ENCODE measurements around the gene IL11. TPM values are rescaled to one million over a fixed set of nuclear protein-coding genes. Genes with fewer than 3 reads are reported as not detected.

IL11 gene
- total RNA-seq, 2 experiments from 2014 or later = 0.18 TPM; not detected in 1

DNA sequence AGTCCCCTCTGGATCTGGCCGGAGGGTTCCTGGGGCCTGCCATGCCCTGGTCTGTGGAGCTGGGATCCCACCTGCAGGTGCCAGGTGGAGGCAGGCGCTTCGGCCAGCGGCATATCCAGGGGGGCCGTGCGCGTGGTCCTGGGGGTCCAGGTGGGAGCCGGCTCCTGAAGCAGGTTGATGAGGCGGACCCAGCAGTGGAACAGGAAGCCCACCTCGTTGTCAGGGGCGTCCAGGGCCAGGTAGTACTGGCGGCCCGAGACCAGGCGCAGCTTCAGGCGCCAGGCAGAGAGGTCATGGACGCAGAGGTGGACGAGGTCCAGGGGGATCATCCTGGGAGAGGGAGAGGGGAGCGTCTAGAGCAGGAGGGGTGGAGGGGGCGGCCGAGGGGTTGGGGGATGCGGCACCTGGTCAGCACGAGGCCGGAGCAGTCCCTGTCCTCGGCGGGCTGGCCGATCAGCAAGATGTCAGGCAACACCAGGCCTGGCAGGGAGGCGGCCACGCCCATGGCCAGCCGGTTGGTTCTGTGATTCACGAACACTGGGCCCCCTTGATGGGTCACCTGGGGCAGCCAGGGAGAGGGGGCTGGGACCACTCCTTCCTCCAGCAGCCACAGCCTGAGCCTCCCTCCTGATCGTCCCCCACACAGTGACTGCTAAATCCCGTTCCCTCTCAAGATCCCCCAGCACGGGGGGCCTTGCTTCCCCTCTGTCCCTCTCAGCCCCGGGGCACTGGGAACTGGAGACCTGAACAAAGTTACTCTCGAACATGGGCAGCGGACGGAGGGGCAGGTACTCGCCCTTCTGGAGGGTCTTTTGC is 7.9 kb downstream of the IL11 start:
- TF ChIP-seq, protein P1, sequence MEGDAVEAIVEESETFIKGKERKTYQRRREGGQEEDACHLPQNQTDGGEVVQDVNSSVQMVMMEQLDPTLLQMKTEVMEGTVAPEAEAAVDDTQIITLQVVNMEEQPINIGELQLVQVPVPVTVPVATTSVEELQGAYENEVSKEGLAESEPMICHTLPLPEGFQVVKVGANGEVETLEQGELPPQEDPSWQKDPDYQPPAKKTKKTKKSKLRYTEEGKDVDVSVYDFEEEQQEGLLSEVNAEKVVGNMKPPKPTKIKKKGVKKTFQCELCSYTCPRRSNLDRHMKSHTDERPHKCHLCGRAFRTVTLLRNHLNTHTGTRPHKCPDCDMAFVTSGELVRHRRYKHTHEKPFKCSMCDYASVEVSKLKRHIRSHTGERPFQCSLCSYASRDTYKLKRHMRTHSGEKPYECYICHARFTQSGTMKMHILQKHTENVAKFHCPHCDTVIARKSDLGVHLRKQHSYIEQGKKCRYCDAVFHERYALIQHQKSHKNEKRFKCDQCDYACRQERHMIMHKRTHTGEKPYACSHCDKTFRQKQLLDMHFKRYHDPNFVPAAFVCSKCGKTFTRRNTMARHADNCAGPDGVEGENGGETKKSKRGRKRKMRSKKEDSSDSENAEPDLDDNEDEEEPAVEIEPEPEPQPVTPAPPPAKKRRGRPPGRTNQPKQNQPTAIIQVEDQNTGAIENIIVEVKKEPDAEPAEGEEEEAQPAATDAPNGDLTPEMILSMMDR (IDR thresholded peaks at IDR 0.05) = no peak
- Mint-ChIP-seq H3K27me3 (peaks cover 2% of the 10 kb centered on the region), H3K9me3 (no peaks in the 10 kb centered on the region), H3K4me3 (no peak overlapping the region), H3K36me3 (ENCODE audit: low read depth) (no peaks in the 10 kb centered on the region), H3K4me1 (ENCODE audit: low read depth) (peaks cover 2% of the 10 kb centered on the region), H3K27ac (no peak overlapping the region)
- ATAC-seq = no peak
- ChIA-PET POLR2A (no interaction called here), CTCF (no interaction called here)
- no peak for DNase-seq
- intact Hi-C loops (cut with micrococcal nuclease) = no loop called here

DNA sequence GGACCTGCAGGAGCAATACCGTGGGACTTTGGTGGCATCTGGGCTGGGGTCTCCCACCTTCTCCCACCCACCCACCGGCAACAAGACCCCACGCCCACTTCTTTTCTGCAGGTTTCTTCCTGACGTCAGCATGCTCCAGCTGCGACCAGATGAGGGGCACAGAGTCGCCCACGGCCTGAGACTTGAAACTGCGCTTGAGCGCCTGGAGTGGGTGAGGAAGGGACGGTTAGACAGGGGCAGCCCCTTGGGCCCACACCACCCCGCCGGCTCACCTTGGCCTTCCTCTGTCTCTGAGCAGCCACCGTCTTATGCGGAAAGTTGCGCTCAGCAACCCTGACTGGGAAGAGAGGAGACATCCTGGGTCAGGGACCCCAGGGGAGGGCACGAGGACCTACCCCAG is 9.4 kb downstream of the IL11 start:
- ChIA-PET CTCF (no interaction called here), POLR2A (interaction anchor here (0.7 to 0.9 kb wide), 3 partner anchors 12 to 24 kb away, joined by 3 read pairs; no protein-coding TSS in a partner anchor)
- H3K36me3 Mint-ChIP-seq (ENCODE audit: low read depth) = no peaks in the 10 kb centered on the region
- H3K27me3 Mint-ChIP-seq = peaks cover 4% of the 10 kb centered on the region
- no peak for ATAC-seq
- H3K4me3 Mint-ChIP-seq = no peak overlapping the region
- no peaks in the 10 kb centered on the region for H3K4me1 Mint-ChIP-seq (ENCODE audit: low read depth)
- no peak overlapping the region for H3K27ac Mint-ChIP-seq
- no peak for DNase-seq
- TF ChIP-seq, protein P1 (IDR thresholded peaks at IDR 0.05) = no peak
- no peaks in the 10 kb centered on the region for H3K9me3 Mint-ChIP-seq
- intact Hi-C loops (cut with micrococcal nuclease) = no loop called here

DNA sequence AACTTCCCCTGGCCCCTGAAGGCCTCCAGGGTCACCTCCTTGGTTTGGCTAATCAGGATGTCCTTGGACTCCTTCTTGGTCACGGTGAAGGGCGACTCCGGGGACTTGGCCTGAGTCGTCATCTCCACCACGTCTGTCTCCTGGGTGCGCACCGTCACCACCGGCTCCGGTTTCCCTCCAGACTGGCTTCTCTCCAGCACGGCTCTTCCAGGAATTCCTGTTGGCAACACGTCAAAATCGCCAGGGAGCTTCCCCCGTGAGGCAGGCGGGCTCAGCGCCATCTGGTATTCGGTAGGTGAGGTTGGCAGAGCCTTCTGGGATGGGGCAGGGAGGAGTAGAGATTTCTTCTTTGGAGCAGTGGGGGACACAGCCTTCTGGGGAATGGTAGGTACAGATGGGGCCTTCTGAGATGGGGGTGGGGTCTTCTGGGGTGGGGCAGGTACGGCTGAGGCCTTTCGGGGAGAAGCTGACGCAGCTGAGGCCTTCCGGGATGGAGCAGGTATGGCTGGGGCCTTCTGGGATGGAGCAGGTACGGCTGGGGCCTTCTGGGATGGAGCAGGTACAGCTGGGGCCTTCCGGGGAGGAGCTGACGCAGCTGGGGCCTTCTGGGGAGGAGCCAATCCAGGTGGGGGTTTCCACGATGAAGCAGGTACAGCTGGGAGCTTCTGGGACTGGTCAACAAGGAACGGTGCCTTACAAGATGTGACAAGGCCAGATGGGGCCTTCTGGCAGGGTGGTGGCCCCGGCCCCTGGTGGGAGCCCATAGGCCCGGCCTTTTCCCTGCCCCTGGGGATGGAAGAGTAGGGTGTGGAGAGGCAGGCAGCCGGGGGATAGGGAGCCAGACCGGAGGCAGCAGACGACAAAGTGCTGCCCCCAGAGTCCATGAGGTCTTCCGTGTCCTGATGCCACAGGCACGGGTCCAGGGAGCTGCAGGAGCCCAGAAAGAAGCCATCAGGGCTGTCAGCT is 11.0 kb downstream of the IL11 start:
- no peaks in the 10 kb centered on the region for H3K9me3 Mint-ChIP-seq
- no peak for ATAC-seq
- ChIA-PET CTCF (interaction anchor here (0.6 to 1.0 kb wide), 3 partner anchors 58 to 67 kb away, joined by 3 read pairs; no protein-coding TSS in a partner anchor), POLR2A (interaction anchor here (0.8 to 1.1 kb wide), 2 partner anchors 20 to 58 kb away, joined by 3 read pairs; no protein-coding TSS in a partner anchor)
- no peak overlapping the region for H3K27ac Mint-ChIP-seq
- DNase-seq = no peak
- peaks cover 13% of the 10 kb centered on the region for H3K27me3 Mint-ChIP-seq
- H3K4me1 Mint-ChIP-seq (ENCODE audit: low read depth) = no peaks in the 10 kb centered on the region
- no peaks in the 10 kb centered on the region for H3K36me3 Mint-ChIP-seq (ENCODE audit: low read depth)
- intact Hi-C loops (cut with micrococcal nuclease) = no loop called here
- H3K4me3 Mint-ChIP-seq = no peak overlapping the region
- TF ChIP-seq, protein P1 (IDR thresholded peaks at IDR 0.05) = no peak

DNA sequence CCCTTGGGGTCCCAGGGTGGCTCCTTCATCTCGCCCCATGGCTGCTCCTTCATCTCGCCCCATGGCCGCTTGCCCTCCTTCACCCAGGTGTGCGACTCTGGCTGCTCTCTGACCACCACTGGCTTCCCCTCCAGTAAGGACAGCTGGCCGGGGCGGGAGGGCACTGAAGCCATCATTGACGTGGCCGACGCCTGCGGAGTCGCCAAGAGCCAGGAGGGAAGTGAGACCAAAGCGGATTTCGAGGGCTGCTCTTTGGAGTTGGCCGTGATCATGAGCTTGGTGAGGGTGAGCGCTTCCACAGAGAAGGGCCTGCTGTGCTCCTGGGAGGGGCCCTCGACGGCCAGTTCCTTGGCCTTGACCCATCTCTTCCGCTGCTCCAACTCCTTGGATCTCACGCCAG is 11.8 kb downstream of the IL11 start:
- ChIA-PET POLR2A (interaction anchor here (0.8 to 1.1 kb wide), 2 partner anchors 19 to 57 kb away, joined by 3 read pairs; no protein-coding TSS in a partner anchor), CTCF (interaction anchor here (1.0 kb wide), 1 partner anchor 60 kb away, joined by 3 read pairs; no protein-coding TSS in a partner anchor)

More for the DNA sequence above, 11.8 kb downstream of the IL11 start:
- H3K27me3 Mint-ChIP-seq = peaks cover 18% of the 10 kb centered on the region
- TF ChIP-seq, protein P1 (IDR thresholded peaks at IDR 0.05) = no peak
- DNase-seq (no peak), ATAC-seq (no peak)
- no peak overlapping the region for H3K27ac Mint-ChIP-seq
- H3K4me1 Mint-ChIP-seq (ENCODE audit: low read depth) = peaks cover 3% of the 10 kb centered on the region
- H3K4me3 Mint-ChIP-seq = no peak overlapping the region
- intact Hi-C loops (cut with micrococcal nuclease) = no loop called here
- H3K36me3 Mint-ChIP-seq (ENCODE audit: low read depth) = no peaks in the 10 kb centered on the region
- H3K9me3 Mint-ChIP-seq = no peaks in the 10 kb centered on the region
